Endothelial cell of umbilical vein (primary cell): ENCODE data around the gene LAMC3. TPM values are rescaled to one million over a fixed set of nuclear protein-coding genes. Genes with fewer than 3 reads are reported as not detected.

Source experiments
- BruUV-seq: library from RNA; stranded (reverse); fragments of 400-500 nt; replicated peaks from 2 replicates; lab custom pipeline; 2021; lab: Mats Ljungman, UMichigan
- CTCF ChIA-PET: fragments of 300-600, 350-600 bp; sonication (Branson Sonifier 250); formaldehyde crosslinking; loops from one replicate; lab custom pipeline; 2021; ENCODE audit warnings: antibody characterized with exemption, inconsistent platforms; lab: Charles Lee
- POLR2A ChIA-PET: fragments of 300-600, 350-600 bp; sonication (Branson Sonifier 250); formaldehyde crosslinking; loops from one replicate; lab custom pipeline; 2021; ENCODE audit warnings: antibody characterized with exemption, inconsistent platforms; lab: Charles Lee
- DNase-seq: peaks from one replicate; pipeline ENCODE4 v3.0.0-alpha.2; 2011; ENCODE audit warnings: low read depth, low spot score
- FAIRE-seq: peaks from 2 replicates; lab custom pipeline; 2011; peaks lifted over from hg19 to GRCh38; lab: Jason Lieb, UNC
- H2AFZ ChIP-seq: 2 replicates; pipeline ENCODE4 v1.6.0; 2012; ENCODE audit warnings: low read depth, low read length, control low read depth, inconsistent platforms
- H3K27ac ChIP-seq: 2 replicates; pipeline ENCODE4 v1.5.1; 2011; ENCODE audit warnings: low read depth, mild to moderate bottlenecking, control low read depth, low read length, moderate library complexity; ENCODE audit not compliant: insufficient read depth
- H3K27me3 ChIP-seq, 2 experiments: 2 replicates each; pipeline versions ENCODE4 v1.6.0 to v1.6.1; 2011; ENCODE audit warnings: low read length in 2 of 2, mixed read lengths in 1 of 2; ENCODE audit not compliant: control insufficient read depth in 2 of 2, insufficient read depth in 2 of 2
- H3K36me3 ChIP-seq, 2 experiments: 2 replicates in 1 of 2; 3 replicates in 1 of 2; pipeline ENCODE4 v1.5.1; 2011; ENCODE audit warnings: low read length in 2 of 2, mild to moderate bottlenecking in 1 of 2, moderate library complexity in 1 of 2; ENCODE audit not compliant: control insufficient read depth in 2 of 2, insufficient read depth in 2 of 2; ENCODE audit errors: extremely low read depth in 1 of 2
- H3K4me1 ChIP-seq: 3 replicates; pipeline ENCODE4 v1.5.1; 2011; ENCODE audit warnings: mild to moderate bottlenecking, low read length; ENCODE audit not compliant: control insufficient read depth, insufficient read depth; ENCODE audit errors: extremely low read depth
- H3K4me2 ChIP-seq: 2 replicates; pipeline ENCODE4 v1.6.1; 2011; ENCODE audit warnings: low read length, control low read depth, mixed read lengths; ENCODE audit not compliant: insufficient read depth
- H3K4me3 ChIP-seq, 3 experiments: fragments of 200-600 bp in 1 of 3; sonication (generic), shearing (Covaris generic) in 1 of 3; replicated peaks in 1 of 3; 2 replicates each; pipeline ENCODE4 v1.5.1; 2011 to 2016; ENCODE audit warnings: control low read depth in 3 of 3, low read length in 3 of 3, mild to moderate bottlenecking in 2 of 3, inconsistent platforms in 1 of 3, low read depth in 1 of 3, moderate library complexity in 1 of 3; ENCODE audit not compliant: insufficient read depth in 1 of 3
- H3K79me2 ChIP-seq: 2 replicates; pipeline ENCODE4 v1.6.0; 2012; ENCODE audit warnings: low read length, inconsistent platforms; ENCODE audit not compliant: control insufficient read depth, insufficient read depth
- H3K9ac ChIP-seq: replicated peaks from 2 replicates; pipeline ENCODE3; 2011; ENCODE audit warnings: low read length, control low read depth; ENCODE audit not compliant: insufficient read depth; ENCODE audit errors: extremely low read depth
- H3K9me1 ChIP-seq: replicated peaks from 3 replicates; pipeline ENCODE4 v1.6.0; 2011; ENCODE audit warnings: mild to moderate bottlenecking, low read length; ENCODE audit not compliant: control insufficient read depth, insufficient read depth; ENCODE audit errors: extremely low read depth
- H3K9me3 ChIP-seq: replicated peaks from 2 replicates; pipeline ENCODE4 v1.5.1; 2012; ENCODE audit warnings: low read length, inconsistent platforms; ENCODE audit not compliant: control insufficient read depth, insufficient read depth
- H4K20me1 ChIP-seq: replicated peaks from 2 replicates; pipeline ENCODE3; 2011; ENCODE audit warnings: mild to moderate bottlenecking, low read length; ENCODE audit not compliant: control insufficient read depth, insufficient read depth; ENCODE audit errors: extremely low read depth
- GATA2 ChIP-seq: IDR thresholded peaks from 2 replicates; pipeline ENCODE4 v1.7.0; 2011; ENCODE audit warnings: low read depth, mild to moderate bottlenecking, moderate library complexity, mixed read lengths, low read length; ENCODE audit not compliant: insufficient read length, insufficient read depth
- MYC ChIP-seq: IDR thresholded peaks from one replicate; pipeline ENCODE4 v1.6.1; 2011; ENCODE audit warnings: mild to moderate bottlenecking, low read depth, low read length
- POLR2A ChIP-seq: IDR thresholded peaks from 2 replicates; pipeline ENCODE4 v1.6.1; 2012; ENCODE audit warnings: low read depth, mild to moderate bottlenecking, control low read depth, low read length
- dilution Hi-C: fragments of 300-500 bp; cut with MboI; formaldehyde crosslinking; loops from one replicate; pipeline ENCODE4 v1.15.0; 2019; ENCODE audit warnings: low sequenced_read_pairs; ENCODE audit not compliant: extremely low pct_ligation_motif_present
- intact Hi-C: fragments of 100-400 bp; cut with micrococcal nuclease; formaldehyde crosslinking; loops from one replicate; pipeline ENCODE4 v1.10.0; 2022
- polyA plus RNA-seq, 4 experiments: library from polyadenylated mRNA; depleted of rRNA in 3 of 4; stranded (reverse) in 3 of 4; unstranded in 1 of 4; fragments of >200 nt; gene quantifications; 2 replicates each; pipeline versions ENCODE4 v1.2.1 to v1.2.3, GENCODE V29; 2011 to 2012; ENCODE audit warnings: missing spikeins in 1 of 4
- total RNA-seq: library from RNA; stranded (reverse); gene quantifications from 2 replicates; pipeline ENCODE4 v1.2.3, GENCODE V29; 2021
- TF ChIP-seq, protein P1 (sequence below), 2 donors: IDR thresholded peaks; 1 replicate in 1 of 2; 2 replicates in 1 of 2; pipeline ENCODE4 v1.5.1; 2011; ENCODE audit warnings: low read length in 2 of 2, mild to moderate bottlenecking in 2 of 2, moderate library complexity in 2 of 2, control low read depth in 1 of 2, inconsistent platforms in 1 of 2, low read depth in 1 of 2; ENCODE audit not compliant: insufficient read depth in 1 of 2; ENCODE audit errors: extremely low read depth in 1 of 2
- TF ChIP-seq, protein P2 (sequence below): IDR thresholded peaks from 2 replicates; pipeline ENCODE4 v1.6.1; 2011; ENCODE audit not compliant: insufficient read depth, insufficient read length

Gene LAMC3
- total and polyA plus RNA-seq, 2 donors (not counting 3 experiments of a cell fraction or from before 2014, with no cell fraction given), result 0.18 to 0.38 TPM

DNA sequence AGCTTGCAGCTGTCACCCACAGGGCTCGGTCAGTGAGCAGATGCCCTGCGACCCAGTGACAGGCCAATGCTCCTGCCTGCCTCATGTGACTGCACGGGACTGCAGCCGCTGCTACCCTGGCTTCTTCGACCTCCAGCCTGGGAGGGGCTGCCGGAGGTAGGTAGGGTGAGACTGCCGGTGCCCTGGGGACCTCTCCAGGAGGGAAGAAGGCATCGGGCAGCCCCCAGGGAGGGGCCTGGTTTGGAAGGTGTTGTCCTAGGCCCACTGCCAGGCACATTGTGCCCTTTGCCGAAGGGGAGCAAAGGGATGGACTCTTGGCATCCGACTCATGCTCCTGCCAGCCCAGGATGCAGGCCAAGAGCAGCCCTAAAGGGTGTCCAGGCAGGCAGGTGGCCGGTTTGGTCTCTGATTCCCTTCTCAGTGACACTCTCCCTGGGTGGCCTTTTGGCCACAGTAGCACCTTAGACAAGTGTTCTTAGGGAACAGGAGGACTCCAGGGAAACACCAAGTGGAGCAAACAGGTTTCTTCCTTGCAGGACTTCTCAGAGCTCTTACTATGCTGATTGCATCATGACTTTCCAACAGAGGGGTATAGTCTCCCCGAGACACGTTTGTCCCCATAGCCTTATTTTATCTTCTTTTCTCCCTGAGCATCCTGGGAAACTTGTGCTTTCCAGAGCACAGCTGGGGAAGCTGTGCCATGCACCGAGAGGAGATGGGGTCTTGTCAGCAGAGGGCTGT, 59.3 kb downstream of the LAMC3 start:
- H3K79me2 ChIP-seq, result no peaks in the 10 kb centered on the region
- DNase-seq, result no peak
- H3K9me3 ChIP-seq, result no peaks in the 10 kb centered on the region
- no peak overlapping the region for H2AFZ ChIP-seq
- dilution Hi-C loops (no loop called here), intact Hi-C loops (no loop called here)
- H3K4me1 ChIP-seq, result no peaks in the 10 kb centered on the region
- no peaks in the 10 kb centered on the region for H3K27me3 ChIP-seq
- H3K4me2 ChIP-seq, result no peak overlapping the region
- H3K27ac ChIP-seq, result no peak overlapping the region
- no peak overlapping the region for H3K9ac ChIP-seq
- no TSS peak for BruUV-seq
- H4K20me1 ChIP-seq, result no peaks in the 10 kb centered on the region
- TF ChIP-seq, protein P1, sequence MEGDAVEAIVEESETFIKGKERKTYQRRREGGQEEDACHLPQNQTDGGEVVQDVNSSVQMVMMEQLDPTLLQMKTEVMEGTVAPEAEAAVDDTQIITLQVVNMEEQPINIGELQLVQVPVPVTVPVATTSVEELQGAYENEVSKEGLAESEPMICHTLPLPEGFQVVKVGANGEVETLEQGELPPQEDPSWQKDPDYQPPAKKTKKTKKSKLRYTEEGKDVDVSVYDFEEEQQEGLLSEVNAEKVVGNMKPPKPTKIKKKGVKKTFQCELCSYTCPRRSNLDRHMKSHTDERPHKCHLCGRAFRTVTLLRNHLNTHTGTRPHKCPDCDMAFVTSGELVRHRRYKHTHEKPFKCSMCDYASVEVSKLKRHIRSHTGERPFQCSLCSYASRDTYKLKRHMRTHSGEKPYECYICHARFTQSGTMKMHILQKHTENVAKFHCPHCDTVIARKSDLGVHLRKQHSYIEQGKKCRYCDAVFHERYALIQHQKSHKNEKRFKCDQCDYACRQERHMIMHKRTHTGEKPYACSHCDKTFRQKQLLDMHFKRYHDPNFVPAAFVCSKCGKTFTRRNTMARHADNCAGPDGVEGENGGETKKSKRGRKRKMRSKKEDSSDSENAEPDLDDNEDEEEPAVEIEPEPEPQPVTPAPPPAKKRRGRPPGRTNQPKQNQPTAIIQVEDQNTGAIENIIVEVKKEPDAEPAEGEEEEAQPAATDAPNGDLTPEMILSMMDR (IDR thresholded peaks at IDR 0.05; ENCODE audit: extremely low read depth in 1 of 2, insufficient read depth in 1 of 2, low read depth in 1 of 2, low read length in 2 of 2), result no peak
- no peak for TF ChIP-seq MYC
- TF ChIP-seq, protein P2, sequence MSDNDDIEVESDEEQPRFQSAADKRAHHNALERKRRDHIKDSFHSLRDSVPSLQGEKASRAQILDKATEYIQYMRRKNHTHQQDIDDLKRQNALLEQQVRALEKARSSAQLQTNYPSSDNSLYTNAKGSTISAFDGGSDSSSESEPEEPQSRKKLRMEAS, result no peak
- no peak overlapping the region for H3K4me3 ChIP-seq
- ChIA-PET CTCF (interaction anchor here (1.0 kb wide), 1 partner anchor 11 kb away, joined by 5 read pairs; no protein-coding TSS in a partner anchor), POLR2A (no interaction called here)
- no peak for FAIRE-seq
- H3K36me3 ChIP-seq, result no peaks in the 10 kb centered on the region
- no peaks in the 10 kb centered on the region for H3K9me1 ChIP-seq

DNA sequence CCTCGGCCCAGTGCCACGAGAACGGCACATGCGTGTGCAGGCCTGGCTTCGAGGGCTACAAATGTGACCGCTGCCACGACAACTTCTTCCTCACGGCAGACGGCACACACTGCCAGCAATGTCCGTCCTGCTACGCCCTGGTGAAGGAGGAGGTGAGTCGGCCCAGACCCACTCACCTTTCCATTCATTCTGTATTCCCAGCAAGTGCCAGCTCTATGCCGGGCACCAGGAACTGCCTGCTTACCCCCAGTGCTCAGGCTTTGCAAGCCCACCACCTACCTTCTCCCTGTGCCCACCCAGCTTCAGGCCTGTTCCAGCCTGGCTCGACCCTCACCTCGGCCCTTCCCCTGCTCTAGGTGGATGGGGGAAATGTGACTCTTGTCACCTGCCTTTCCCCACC, 60.7 kb downstream of the LAMC3 start:
- ChIA-PET CTCF (interaction anchor here (1.6 kb wide), 1 partner anchor 30 kb away, joined by 4 read pairs; no protein-coding TSS in a partner anchor), POLR2A (no interaction called here)

More for the DNA sequence above, 60.7 kb downstream of the LAMC3 start:
- intact Hi-C loops (no loop called here), dilution Hi-C loops (no loop called here)
- DNase-seq, result no peak
- H3K4me1 ChIP-seq, result no peaks in the 10 kb centered on the region
- no TSS peak for BruUV-seq
- H3K27me3 ChIP-seq, result no peaks in the 10 kb centered on the region
- H4K20me1 ChIP-seq, result no peaks in the 10 kb centered on the region
- no peak overlapping the region for H3K9ac ChIP-seq
- no peak for FAIRE-seq
- no peaks in the 10 kb centered on the region for H3K9me1 ChIP-seq
- no peak overlapping the region for H3K4me2 ChIP-seq
- no peak overlapping the region for H3K27ac ChIP-seq
- no peaks in the 10 kb centered on the region for H3K9me3 ChIP-seq
- TF ChIP-seq MYC, result no peak
- no peak for TF ChIP-seq GATA2
- TF ChIP-seq, protein P1 (IDR thresholded peaks at IDR 0.05; ENCODE audit: extremely low read depth in 1 of 2, insufficient read depth in 1 of 2, low read depth in 1 of 2, low read length in 2 of 2), result no peak
- no peak for TF ChIP-seq POLR2A
- no peak overlapping the region for H2AFZ ChIP-seq
- no peaks in the 10 kb centered on the region for H3K79me2 ChIP-seq
- no peak overlapping the region for H3K4me3 ChIP-seq
- no peaks in the 10 kb centered on the region for H3K36me3 ChIP-seq
